Endothelial cell of umbilical vein (primary cell): Measurements from ENCODE around the gene SEC22A. TPM values are rescaled to one million over a fixed set of nuclear protein-coding genes. Genes with fewer than 3 reads are reported as not detected.

Experiments used
- Bru-seq: library from RNA; stranded (reverse); fragments of 400-500 nt; gene quantifications from one replicate; lab custom pipeline; 2021; lab: Mats Ljungman, UMichigan
- BruChase-seq, 2 experiments: library from RNA; stranded (reverse); fragments of 400-500 nt; gene quantifications; one replicate each; lab custom pipeline; 2021; lab: Mats Ljungman, UMichigan
- BruUV-seq: library from RNA; stranded (reverse); fragments of 400-500 nt; replicated peaks from 2 replicates; lab custom pipeline; 2021; lab: Mats Ljungman, UMichigan
- CTCF ChIA-PET: fragments of 300-600, 350-600 bp; sonication (Branson Sonifier 250); formaldehyde crosslinking; loops from one replicate; lab custom pipeline; 2021; ENCODE audit warnings: antibody characterized with exemption, inconsistent platforms; lab: Charles Lee
- POLR2A ChIA-PET: fragments of 300-600, 350-600 bp; sonication (Branson Sonifier 250); formaldehyde crosslinking; loops from one replicate; lab custom pipeline; 2021; ENCODE audit warnings: antibody characterized with exemption, inconsistent platforms; lab: Charles Lee
- DNase-seq: peaks from one replicate; pipeline ENCODE4 v3.0.0-alpha.2; 2011; ENCODE audit warnings: low read depth, low spot score
- FAIRE-seq: peaks from 2 replicates; lab custom pipeline; 2011; peaks lifted over from hg19 to GRCh38; lab: Jason Lieb, UNC
- H2AFZ ChIP-seq: 2 replicates; pipeline ENCODE4 v1.6.0; 2012; ENCODE audit warnings: low read depth, low read length, control low read depth, inconsistent platforms
- H3K27ac ChIP-seq: 2 replicates; pipeline ENCODE4 v1.5.1; 2011; ENCODE audit warnings: low read depth, mild to moderate bottlenecking, control low read depth, low read length, moderate library complexity; ENCODE audit not compliant: insufficient read depth
- H3K27me3 ChIP-seq, 2 experiments: 2 replicates each; pipeline versions ENCODE4 v1.6.0 to v1.6.1; 2011; ENCODE audit warnings: low read length in 2 of 2, mixed read lengths in 1 of 2; ENCODE audit not compliant: control insufficient read depth in 2 of 2, insufficient read depth in 2 of 2
- H3K36me3 ChIP-seq, 2 experiments: 2 replicates in 1 of 2; 3 replicates in 1 of 2; pipeline ENCODE4 v1.5.1; 2011; ENCODE audit warnings: low read length in 2 of 2, mild to moderate bottlenecking in 1 of 2, moderate library complexity in 1 of 2; ENCODE audit not compliant: control insufficient read depth in 2 of 2, insufficient read depth in 2 of 2; ENCODE audit errors: extremely low read depth in 1 of 2
- H3K4me1 ChIP-seq: 3 replicates; pipeline ENCODE4 v1.5.1; 2011; ENCODE audit warnings: mild to moderate bottlenecking, low read length; ENCODE audit not compliant: control insufficient read depth, insufficient read depth; ENCODE audit errors: extremely low read depth
- H3K4me2 ChIP-seq: 2 replicates; pipeline ENCODE4 v1.6.1; 2011; ENCODE audit warnings: low read length, control low read depth, mixed read lengths; ENCODE audit not compliant: insufficient read depth
- H3K4me3 ChIP-seq, 3 experiments: fragments of 200-600 bp in 1 of 3; sonication (generic), shearing (Covaris generic) in 1 of 3; replicated peaks in 1 of 3; 2 replicates each; pipeline ENCODE4 v1.5.1; 2011 to 2016; ENCODE audit warnings: control low read depth in 3 of 3, low read length in 3 of 3, mild to moderate bottlenecking in 2 of 3, inconsistent platforms in 1 of 3, low read depth in 1 of 3, moderate library complexity in 1 of 3; ENCODE audit not compliant: insufficient read depth in 1 of 3
- H3K79me2 ChIP-seq: 2 replicates; pipeline ENCODE4 v1.6.0; 2012; ENCODE audit warnings: low read length, inconsistent platforms; ENCODE audit not compliant: control insufficient read depth, insufficient read depth
- H3K9ac ChIP-seq: replicated peaks from 2 replicates; pipeline ENCODE3; 2011; ENCODE audit warnings: low read length, control low read depth; ENCODE audit not compliant: insufficient read depth; ENCODE audit errors: extremely low read depth
- H3K9me1 ChIP-seq: replicated peaks from 3 replicates; pipeline ENCODE4 v1.6.0; 2011; ENCODE audit warnings: mild to moderate bottlenecking, low read length; ENCODE audit not compliant: control insufficient read depth, insufficient read depth; ENCODE audit errors: extremely low read depth
- H3K9me3 ChIP-seq: replicated peaks from 2 replicates; pipeline ENCODE4 v1.5.1; 2012; ENCODE audit warnings: low read length, inconsistent platforms; ENCODE audit not compliant: control insufficient read depth, insufficient read depth
- H4K20me1 ChIP-seq: replicated peaks from 2 replicates; pipeline ENCODE3; 2011; ENCODE audit warnings: mild to moderate bottlenecking, low read length; ENCODE audit not compliant: control insufficient read depth, insufficient read depth; ENCODE audit errors: extremely low read depth
- GATA2 ChIP-seq: IDR thresholded peaks from 2 replicates; pipeline ENCODE4 v1.7.0; 2011; ENCODE audit warnings: low read depth, mild to moderate bottlenecking, moderate library complexity, mixed read lengths, low read length; ENCODE audit not compliant: insufficient read length, insufficient read depth
- MAX ChIP-seq: IDR thresholded peaks from 2 replicates; pipeline ENCODE4 v1.6.1; 2011; ENCODE audit not compliant: insufficient read depth, insufficient read length
- POLR2A ChIP-seq: IDR thresholded peaks from 2 replicates; pipeline ENCODE4 v1.6.1; 2012; ENCODE audit warnings: low read depth, mild to moderate bottlenecking, control low read depth, low read length
- POLR2AphosphoS5 ChIP-seq: IDR thresholded peaks from 2 replicates; pipeline ENCODE4 v1.6.1; 2012; ENCODE audit warnings: low read depth, mild to moderate bottlenecking, control low read depth, low read length, moderate library complexity; ENCODE audit not compliant: insufficient read depth
- dilution Hi-C: fragments of 300-500 bp; cut with MboI; formaldehyde crosslinking; loops from one replicate; pipeline ENCODE4 v1.15.0; 2019; ENCODE audit warnings: low sequenced_read_pairs; ENCODE audit not compliant: extremely low pct_ligation_motif_present
- intact Hi-C: fragments of 100-400 bp; cut with micrococcal nuclease; formaldehyde crosslinking; loops from one replicate; pipeline ENCODE4 v1.10.0; 2022
- long read RNA-seq: library from polyadenylated mRNA; stranded (forward); transcript quantifications from one replicate; pipeline ENCODE4 v2.0.0, GENCODE V29; 2021
- polyA minus RNA-seq, 3 experiments: library from RNA; depleted of rRNA, polyadenylated mRNA; stranded (reverse); fragments of >200 nt; gene quantifications; 1 replicate in 1 of 3; 2 replicates in 2 of 3; pipeline ENCODE4 v1.2.3, GENCODE V29; 2011
- polyA plus RNA-seq, 4 experiments: library from polyadenylated mRNA; depleted of rRNA in 3 of 4; stranded (reverse) in 3 of 4; unstranded in 1 of 4; fragments of >200 nt; gene quantifications; 2 replicates each; pipeline versions ENCODE4 v1.2.1 to v1.2.3, GENCODE V29; 2011 to 2012; ENCODE audit warnings: missing spikeins in 1 of 4
- total RNA-seq: library from RNA; stranded (reverse); gene quantifications from 2 replicates; pipeline ENCODE4 v1.2.3, GENCODE V29; 2021

The SEC22A gene, protein sequence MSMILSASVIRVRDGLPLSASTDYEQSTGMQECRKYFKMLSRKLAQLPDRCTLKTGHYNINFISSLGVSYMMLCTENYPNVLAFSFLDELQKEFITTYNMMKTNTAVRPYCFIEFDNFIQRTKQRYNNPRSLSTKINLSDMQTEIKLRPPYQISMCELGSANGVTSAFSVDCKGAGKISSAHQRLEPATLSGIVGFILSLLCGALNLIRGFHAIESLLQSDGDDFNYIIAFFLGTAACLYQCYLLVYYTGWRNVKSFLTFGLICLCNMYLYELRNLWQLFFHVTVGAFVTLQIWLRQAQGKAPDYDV
- total RNA-seq: 20.1 and 20.9 TPM in 2 replicates
- polyA plus RNA-seq: 25.1 and 26.8 TPM in 2 replicates
- polyA plus RNA-seq (2011; cell fraction: cytosol; rRNA removed): 19.1 and 21.0 TPM in 2 replicates
- polyA plus RNA-seq (2011; cell fraction: nucleus; rRNA removed): 17.7 and 20.2 TPM in 2 replicates
- 15.2 and 25.2 TPM in 2 replicates for polyA plus RNA-seq (2012)
- 24.2 and 30.1 TPM in 2 replicates for polyA minus RNA-seq
- 7.3 TPM for polyA minus RNA-seq (2011; cell fraction: cytosol; rRNA and poly(A)+ RNA removed)
- polyA minus RNA-seq (2011; cell fraction: nucleus; rRNA and poly(A)+ RNA removed): 11.9 and 24.2 TPM in 2 replicates
- Bru-seq, nascent RNA: percentile 78 among the genes with signal in this experiment
- BruChase-seq, experiment 1, labeled RNA remaining after a 6-hour chase: percentile 68 among the genes with signal in this experiment
- BruChase-seq, experiment 2, labeled RNA remaining after a 2-hour chase: percentile 78 among the genes with signal in this experiment
- long read RNA-seq, full-length matches to known transcripts: 67 of 86 reads
- long read RNA-seq, partial matches to known transcripts: 6 of 86 reads
- long read RNA-seq, other reads (novel, unspliced or antisense): 13 of 86 reads

DNA sequence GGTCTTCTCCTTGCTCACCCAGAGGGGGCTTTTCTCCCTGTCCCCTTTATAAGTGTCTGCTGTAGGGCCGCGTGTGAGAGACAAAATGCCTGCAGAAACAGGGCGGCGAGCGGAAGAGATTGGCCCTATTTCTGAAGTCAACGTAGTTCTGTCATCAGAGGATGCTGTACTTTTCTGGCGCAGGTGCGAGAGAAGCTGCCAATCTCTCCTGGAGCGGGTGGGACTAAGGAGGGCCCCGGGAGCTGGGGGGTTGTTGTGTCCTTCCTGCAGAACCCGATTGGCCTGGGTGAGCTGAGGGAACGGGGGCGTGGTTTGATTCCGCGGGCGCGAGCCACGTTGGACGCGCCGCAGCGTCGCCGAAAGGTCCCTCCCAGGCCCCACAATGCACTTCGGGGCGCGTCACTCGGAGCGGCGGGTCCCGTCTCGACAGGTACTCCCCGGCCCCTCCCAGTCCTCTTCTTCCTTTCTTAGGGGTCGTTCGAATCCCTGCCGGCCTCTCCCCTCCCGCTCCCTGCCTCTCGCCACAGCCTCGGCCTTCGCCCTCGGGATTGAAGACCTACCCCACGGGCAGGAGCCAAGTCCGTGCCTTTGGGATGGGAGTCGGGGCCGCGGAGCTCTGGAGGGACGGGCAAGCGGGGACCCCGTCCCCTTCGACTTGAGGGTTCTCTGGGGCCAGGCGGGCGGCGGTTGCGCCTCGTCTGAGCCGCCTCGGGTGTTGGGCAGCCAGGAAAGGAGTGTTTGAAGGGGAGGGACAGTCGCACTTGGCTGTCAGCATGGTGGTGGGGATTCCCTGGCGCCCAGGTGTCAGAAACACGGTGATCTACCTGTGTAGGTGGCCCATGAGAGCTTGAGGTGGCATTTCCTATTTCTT lies at the start of gene SEC22A:
SEC22A (plus strand) TSS at position 387 of the 871 bp plus-strand sequence. CDS start 7,275 bp downstream, outside the sequence.
- peak; percentile 93 for FAIRE-seq
- H3K27me3 ChIP-seq: no peaks in the 10 kb centered on the region
- peak; percentile 95 for DNase-seq
- H3K4me2 ChIP-seq: peak within 1 kb of the TSS; percentile 94
- no peaks in the 10 kb centered on the region for H4K20me1 ChIP-seq
- H3K36me3 ChIP-seq: no peaks in the 10 kb centered on the region
- H3K4me3 ChIP-seq: peak within 1 kb of the TSS; percentile 67 to 93 (median 80)
- H3K79me2 ChIP-seq: peaks cover 26% of the 10 kb centered on the region
- intact Hi-C loops: loop anchor here (2.0 to 5.0 kb wide), 3 partner anchors 134 to 407 kb away; partner anchors contain the start of genes PDIA5 and SLC49A4
- TF ChIP-seq POLR2AphosphoS5: peak; percentile 92
- peak; percentile 79 for TF ChIP-seq POLR2A
- peak; percentile 41 for TF ChIP-seq MAX
- no peak for TF ChIP-seq GATA2
- H3K27ac ChIP-seq: peak within 1 kb of the TSS; percentile 52
- dilution Hi-C loops: no loop called here
- ChIA-PET POLR2A (no interaction called here), CTCF (interaction anchor here (0.6 to 1.9 kb wide), 7 partner anchors 9 to 179 kb away, joined by 3 to 6 read pairs (median 3); no protein-coding TSS in a partner anchor)
- no TSS peak for BruUV-seq
- H3K9me3 ChIP-seq: no peaks in the 10 kb centered on the region
- no peaks in the 10 kb centered on the region for H3K9me1 ChIP-seq
- H3K4me1 ChIP-seq: peaks cover 11% of the 10 kb centered on the region
- H3K9ac ChIP-seq: peak within 1 kb of the TSS; percentile 86
- H2AFZ ChIP-seq: peak within 1 kb of the TSS; percentile 97
